ENCODE measurements around the gene ANAPC7. TPM values are rescaled to one million over a fixed set of nuclear protein-coding genes. Genes with fewer than 3 reads are reported as not detected.

ANAPC7 gene
- total RNA-seq, 1 donor, result 31.5 TPM

GRCh38 chr12:110352401-110352800 lies 51.1 kb downstream of the ANAPC7 start:
- Histone ChIP-seq H3K4me2 (ENCODE audit: insufficient read depth, low read length) (no peak overlapping the region), H3K9me3 (ENCODE audit: low read depth, low read length) (no peaks in the 10 kb centered on the region), H3K27me3 (ENCODE audit: insufficient read depth, low read length) (no peaks in the 10 kb centered on the region), H3K4me3 (ENCODE audit: insufficient read depth, low read length) (no peak overlapping the region), H3K79me2 (ENCODE audit: insufficient read depth, low read length) (no peaks in the 10 kb centered on the region), H4K20me1 (ENCODE audit: insufficient read depth, low read length) (peaks cover 22% of the 10 kb centered on the region), H3K4me1 (ENCODE audit: insufficient read depth, low read length) (no peaks in the 10 kb centered on the region), H2AFZ (ENCODE audit: low read length) (no peak overlapping the region), H3K27ac (ENCODE audit: low read depth, low read length) (no peak overlapping the region), H3K36me3 (ENCODE audit: insufficient read depth, low read length) (peaks cover 42% of the 10 kb centered on the region)
- no peak for TF ChIP-seq CTCF (IDR thresholded peaks at IDR 0.05; ENCODE audit: extremely low read depth, low read depth, low read length)
- DNase-seq (ENCODE audit: insufficient read length, low spot score, missing footprints), result no peak

GRCh38 chr12:110351119-110351518 lies 52.4 kb downstream of the ANAPC7 start:
- Histone ChIP-seq H3K79me2 (ENCODE audit: insufficient read depth, low read length) (no peaks in the 10 kb centered on the region), H3K27ac (ENCODE audit: low read depth, low read length) (no peak overlapping the region), H4K20me1 (ENCODE audit: insufficient read depth, low read length) (peaks cover 22% of the 10 kb centered on the region), H3K9me3 (ENCODE audit: low read depth, low read length) (no peaks in the 10 kb centered on the region), H2AFZ (ENCODE audit: low read length) (no peak overlapping the region), H3K36me3 (ENCODE audit: insufficient read depth, low read length) (peaks cover 53% of the 10 kb centered on the region), H3K4me1 (ENCODE audit: insufficient read depth, low read length) (no peaks in the 10 kb centered on the region), H3K27me3 (ENCODE audit: insufficient read depth, low read length) (no peaks in the 10 kb centered on the region), H3K4me2 (ENCODE audit: insufficient read depth, low read length) (no peak overlapping the region), H3K4me3 (ENCODE audit: insufficient read depth, low read length) (no peak overlapping the region)
- no peak for TF ChIP-seq CTCF (IDR thresholded peaks at IDR 0.05; ENCODE audit: extremely low read depth, low read depth, low read length)
- no peak for DNase-seq (ENCODE audit: insufficient read length, low spot score, missing footprints)

- no peak overlapping the region for H3K4me3 ChIP-seq (ENCODE audit: insufficient read depth, low read length)
- H3K36me3 ChIP-seq (ENCODE audit: insufficient read depth, low read length), result peaks cover 68% of the 10 kb centered on the region
- no peaks in the 10 kb centered on the region for H3K9me3 ChIP-seq (ENCODE audit: low read depth, low read length)
- H2AFZ ChIP-seq (ENCODE audit: low read length), result no peak overlapping the region
- no peak for TF ChIP-seq CTCF (IDR thresholded peaks at IDR 0.05; ENCODE audit: extremely low read depth, low read depth, low read length)
- no peak overlapping the region for H3K4me2 ChIP-seq (ENCODE audit: insufficient read depth, low read length)
- no peaks in the 10 kb centered on the region for H3K4me1 ChIP-seq (ENCODE audit: insufficient read depth, low read length)
- H3K79me2 ChIP-seq (ENCODE audit: insufficient read depth, low read length), result peaks cover 3% of the 10 kb centered on the region
- H3K27me3 ChIP-seq (ENCODE audit: insufficient read depth, low read length), result no peaks in the 10 kb centered on the region
- no peak overlapping the region for H3K27ac ChIP-seq (ENCODE audit: low read depth, low read length)
- no peak for DNase-seq (ENCODE audit: insufficient read length, low spot score, missing footprints)
- H4K20me1 ChIP-seq (ENCODE audit: insufficient read depth, low read length), result peaks cover 25% of the 10 kb centered on the region
Measured at GRCh38 chr12:110349514-110350151, 53.9 kb downstream of the ANAPC7 start.

- H2AFZ ChIP-seq (ENCODE audit: low read length), result no peak overlapping the region
- H4K20me1 ChIP-seq (ENCODE audit: insufficient read depth, low read length), result peaks cover 29% of the 10 kb centered on the region
- H3K9me3 ChIP-seq (ENCODE audit: low read depth, low read length), result no peaks in the 10 kb centered on the region
- no peak overlapping the region for H3K4me2 ChIP-seq (ENCODE audit: insufficient read depth, low read length)
- no peak overlapping the region for H3K27ac ChIP-seq (ENCODE audit: low read depth, low read length)
- H3K27me3 ChIP-seq (ENCODE audit: insufficient read depth, low read length), result no peaks in the 10 kb centered on the region
- peaks cover 4% of the 10 kb centered on the region for H3K79me2 ChIP-seq (ENCODE audit: insufficient read depth, low read length)
- H3K4me3 ChIP-seq (ENCODE audit: insufficient read depth, low read length), result no peak overlapping the region
- H3K4me1 ChIP-seq (ENCODE audit: insufficient read depth, low read length), result no peaks in the 10 kb centered on the region
- no peak for DNase-seq (ENCODE audit: insufficient read length, low spot score, missing footprints)
- peaks cover 74% of the 10 kb centered on the region for H3K36me3 ChIP-seq (ENCODE audit: insufficient read depth, low read length)
- no peak for TF ChIP-seq CTCF (IDR thresholded peaks at IDR 0.05; ENCODE audit: extremely low read depth, low read depth, low read length)
Measured at GRCh38 chr12:110349096-110349495, 54.4 kb downstream of the ANAPC7 start.
